Stimulated activated CD4-positive, alpha-beta T cell treated with anti-CD3 and anti-CD28 coated beads, Interleukin-2, amount 100 ng/mL, for 24 hours (primary cell): ENCODE measurements around the gene IER5L.
A peak's percentile ranks its signal among the peaks of the same experiment; 100 is the strongest.

ENCODE experiments used
- DNase-seq, 2 donors: peaks; one replicate each; pipeline ENCODE4 v3.0.0-alpha.2; 2020

The IER5L gene

GRCh38 chr9:129177791-129178567, at the start of gene IER5L:
TSS of gene IER5L (minus strand) at chr9:129178261. CDS start at chr9:129178052, 209 bp downstream.
- peak; percentile 93 to 94 for DNase-seq

- DNase-seq: no peak
Measured at GRCh38 chr9:129227843-129228189, 49.8 kb upstream of the IER5L start.

GRCh38 chr9:129225815-129226214, 47.8 kb upstream of the IER5L start:
- peak; percentile 39 to 47 for DNase-seq

- DNase-seq: no peak
Measured at GRCh38 chr9:129225490-129225778, 47.4 kb upstream of the IER5L start.

- no peak for DNase-seq
Measured at GRCh38 chr9:129224618-129225489, 46.8 kb upstream of the IER5L start.

- no peak for DNase-seq
Measured at GRCh38 chr9:129223551-129224208, 45.6 kb upstream of the IER5L start.

GRCh38 chr9:129222819-129223218, 44.8 kb upstream of the IER5L start:
- DNase-seq: no peak

- no peak for DNase-seq
Measured at GRCh38 chr9:129221979-129222635, 44.0 kb upstream of the IER5L start.

GRCh38 chr9:129221233-129221632, 43.2 kb upstream of the IER5L start:
- DNase-seq: no peak

GRCh38 chr9:129220771-129221170, 42.7 kb upstream of the IER5L start:
- no peak for DNase-seq

GRCh38 chr9:129218918-129219317, 40.9 kb upstream of the IER5L start:
- no peak for DNase-seq

- no peak for DNase-seq
Measured at GRCh38 chr9:129218272-129218625, 40.2 kb upstream of the IER5L start.

GRCh38 chr9:129213551-129213950, 35.5 kb upstream of the IER5L start:
- DNase-seq: no peak

GRCh38 chr9:129211686-129212085, 33.6 kb upstream of the IER5L start:
- no peak for DNase-seq

- DNase-seq: no peak
Measured at GRCh38 chr9:129210125-129210524, 32.1 kb upstream of the IER5L start.

GRCh38 chr9:129209580-129209979, 31.5 kb upstream of the IER5L start:
- no peak for DNase-seq

GRCh38 chr9:129209109-129209508, 31.0 kb upstream of the IER5L start:
- DNase-seq: no peak

- peak; percentile 40 to 67 for DNase-seq
Measured at GRCh38 chr9:129208207-129209032, 30.4 kb upstream of the IER5L start.

GRCh38 chr9:129206905-129207304, 28.8 kb upstream of the IER5L start:
- no peak for DNase-seq

- no peak for DNase-seq
Measured at GRCh38 chr9:129206401-129206800, 28.3 kb upstream of the IER5L start.

GRCh38 chr9:129204840-129205239, 26.8 kb upstream of the IER5L start:
- DNase-seq: no peak

GRCh38 chr9:129203556-129203909, 25.5 kb upstream of the IER5L start:
- no peak for DNase-seq
